GM18867 (cell line): ENCODE results near the gene CPLANE1.
"Not testable (repeated sequence)": the region's sequence is repeated elsewhere in the genome, so short reads cannot be mapped to it uniquely, and the experiment has no call there.

Experiments
- ATAC-seq: cut with Tn5 transposase; IDR thresholded peaks from one replicate; pipeline ENCODE4 v1.9.1; 2021; ENCODE audit warnings: mild to moderate bottlenecking, moderate library complexity; ENCODE audit not compliant: unreplicated experiment

Gene CPLANE1

GRCh38 chr5:37248970-37249814 is at the start of gene CPLANE1:
Gene CPLANE1, minus strand, starts transcription at chr5:37249376. Its CDS starts 1,678 bp downstream, at chr5:37247698.
- ATAC-seq: peak; percentile 89

GRCh38 chr5:37296313-37296712 is 47.1 kb upstream of the CPLANE1 start:
- not testable (repeated sequence) for ATAC-seq

GRCh38 chr5:37283214-37283820 is 34.1 kb upstream of the CPLANE1 start:
- ATAC-seq: no peak

- no peak for ATAC-seq
Observed at GRCh38 chr5:37275511-37275910, 26.3 kb upstream of the CPLANE1 start.

GRCh38 chr5:37272511-37272910 is 23.3 kb upstream of the CPLANE1 start:
- no peak for ATAC-seq

- not testable (repeated sequence) for ATAC-seq
Observed at GRCh38 chr5:37268100-37268499, 18.9 kb upstream of the CPLANE1 start.

GRCh38 chr5:37255774-37256358 is 6.7 kb upstream of the CPLANE1 start:
- no peak for ATAC-seq

GRCh38 chr5:37254581-37254980 is 5.4 kb upstream of the CPLANE1 start:
- ATAC-seq: no peak

- no peak for ATAC-seq
Observed at GRCh38 chr5:37251665-37252064, 2.5 kb upstream of the CPLANE1 start.

- no peak for ATAC-seq
Observed at GRCh38 chr5:37249815-37250164, 614 bp upstream of the CPLANE1 start.

- ATAC-seq: no peak
Observed at GRCh38 chr5:37248421-37248969, 681 bp downstream of the CPLANE1 start.

GRCh38 chr5:37247496-37247895 is 1.7 kb downstream of the CPLANE1 start:
- no peak for ATAC-seq

- no peak for ATAC-seq
Observed at GRCh38 chr5:37247036-37247435, 2.1 kb downstream of the CPLANE1 start.

- ATAC-seq: no peak
Observed at GRCh38 chr5:37234288-37234687, 14.9 kb downstream of the CPLANE1 start.

- ATAC-seq: no peak
Observed at GRCh38 chr5:37226377-37226776, 22.8 kb downstream of the CPLANE1 start.

GRCh38 chr5:37222181-37222580 is 27.0 kb downstream of the CPLANE1 start:
- ATAC-seq: no peak

- not testable (repeated sequence) for ATAC-seq
Observed at GRCh38 chr5:37220426-37220825, 28.8 kb downstream of the CPLANE1 start.

- not testable (repeated sequence) for ATAC-seq
Observed at GRCh38 chr5:37219384-37219783, 29.8 kb downstream of the CPLANE1 start.

GRCh38 chr5:37217976-37218375 is 31.2 kb downstream of the CPLANE1 start:
- ATAC-seq: no peak

GRCh38 chr5:37214550-37214949 is 34.6 kb downstream of the CPLANE1 start:
- no peak for ATAC-seq

- ATAC-seq: no peak
Observed at GRCh38 chr5:37212096-37212495, 37.1 kb downstream of the CPLANE1 start.

GRCh38 chr5:37211661-37212060 is 37.5 kb downstream of the CPLANE1 start:
- no peak for ATAC-seq
